Hair follicle dermal papilla cell (primary cell): Measurements from ENCODE around the gene CDHR2. TPM values are rescaled to one million over a fixed set of nuclear protein-coding genes. Genes with fewer than 3 reads are reported as not detected.

Experiments used
- small RNA-seq: library from RNA; depleted of rRNA; stranded (forward); fragments of <200 nt; gene quantifications from one replicate; pipeline ENCODE3, GENCODE V24; 2012
- total RNA-seq: library from RNA; depleted of rRNA; stranded (reverse); fragments of >200 nt; gene quantifications from 2 replicates; pipeline ENCODE4 v1.2.3, GENCODE V29; 2012

Gene CDHR2, protein sequence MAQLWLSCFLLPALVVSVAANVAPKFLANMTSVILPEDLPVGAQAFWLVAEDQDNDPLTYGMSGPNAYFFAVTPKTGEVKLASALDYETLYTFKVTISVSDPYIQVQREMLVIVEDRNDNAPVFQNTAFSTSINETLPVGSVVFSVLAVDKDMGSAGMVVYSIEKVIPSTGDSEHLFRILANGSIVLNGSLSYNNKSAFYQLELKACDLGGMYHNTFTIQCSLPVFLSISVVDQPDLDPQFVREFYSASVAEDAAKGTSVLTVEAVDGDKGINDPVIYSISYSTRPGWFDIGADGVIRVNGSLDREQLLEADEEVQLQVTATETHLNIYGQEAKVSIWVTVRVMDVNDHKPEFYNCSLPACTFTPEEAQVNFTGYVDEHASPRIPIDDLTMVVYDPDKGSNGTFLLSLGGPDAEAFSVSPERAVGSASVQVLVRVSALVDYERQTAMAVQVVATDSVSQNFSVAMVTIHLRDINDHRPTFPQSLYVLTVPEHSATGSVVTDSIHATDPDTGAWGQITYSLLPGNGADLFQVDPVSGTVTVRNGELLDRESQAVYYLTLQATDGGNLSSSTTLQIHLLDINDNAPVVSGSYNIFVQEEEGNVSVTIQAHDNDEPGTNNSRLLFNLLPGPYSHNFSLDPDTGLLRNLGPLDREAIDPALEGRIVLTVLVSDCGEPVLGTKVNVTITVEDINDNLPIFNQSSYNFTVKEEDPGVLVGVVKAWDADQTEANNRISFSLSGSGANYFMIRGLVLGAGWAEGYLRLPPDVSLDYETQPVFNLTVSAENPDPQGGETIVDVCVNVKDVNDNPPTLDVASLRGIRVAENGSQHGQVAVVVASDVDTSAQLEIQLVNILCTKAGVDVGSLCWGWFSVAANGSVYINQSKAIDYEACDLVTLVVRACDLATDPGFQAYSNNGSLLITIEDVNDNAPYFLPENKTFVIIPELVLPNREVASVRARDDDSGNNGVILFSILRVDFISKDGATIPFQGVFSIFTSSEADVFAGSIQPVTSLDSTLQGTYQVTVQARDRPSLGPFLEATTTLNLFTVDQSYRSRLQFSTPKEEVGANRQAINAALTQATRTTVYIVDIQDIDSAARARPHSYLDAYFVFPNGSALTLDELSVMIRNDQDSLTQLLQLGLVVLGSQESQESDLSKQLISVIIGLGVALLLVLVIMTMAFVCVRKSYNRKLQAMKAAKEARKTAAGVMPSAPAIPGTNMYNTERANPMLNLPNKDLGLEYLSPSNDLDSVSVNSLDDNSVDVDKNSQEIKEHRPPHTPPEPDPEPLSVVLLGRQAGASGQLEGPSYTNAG (N-terminal part only)
- total RNA-seq: not detected in 2 replicates

DNA sequence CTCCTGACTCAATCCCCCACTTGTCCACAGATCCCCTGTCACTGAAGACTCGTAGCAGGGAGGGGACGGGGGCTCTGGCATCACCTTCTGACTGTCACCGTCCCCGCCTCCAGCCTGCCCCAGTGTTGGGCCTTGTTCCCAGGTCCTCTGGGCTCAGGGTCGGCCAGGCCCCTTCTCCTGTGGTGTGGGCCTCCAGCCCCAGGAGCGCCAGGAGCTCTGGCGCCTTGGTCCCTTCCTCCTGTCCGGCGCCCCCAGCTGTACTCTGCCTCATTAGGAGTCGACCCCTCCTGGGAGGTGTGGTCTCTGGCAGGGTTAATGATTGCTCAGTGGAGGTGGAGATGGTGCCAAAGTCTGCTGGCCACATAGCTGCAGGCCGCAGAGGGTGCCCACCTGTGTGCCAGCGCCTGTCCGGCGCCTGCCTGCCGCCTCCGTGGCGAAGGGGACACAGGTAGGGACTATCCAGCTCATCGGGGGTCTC lies at the start of gene CDHR2:
Gene CDHR2 (plus strand): TSS at position 376 of the 478 bp plus-strand sequence. CDS start 16,011 bp downstream, outside the sequence.

DNA sequence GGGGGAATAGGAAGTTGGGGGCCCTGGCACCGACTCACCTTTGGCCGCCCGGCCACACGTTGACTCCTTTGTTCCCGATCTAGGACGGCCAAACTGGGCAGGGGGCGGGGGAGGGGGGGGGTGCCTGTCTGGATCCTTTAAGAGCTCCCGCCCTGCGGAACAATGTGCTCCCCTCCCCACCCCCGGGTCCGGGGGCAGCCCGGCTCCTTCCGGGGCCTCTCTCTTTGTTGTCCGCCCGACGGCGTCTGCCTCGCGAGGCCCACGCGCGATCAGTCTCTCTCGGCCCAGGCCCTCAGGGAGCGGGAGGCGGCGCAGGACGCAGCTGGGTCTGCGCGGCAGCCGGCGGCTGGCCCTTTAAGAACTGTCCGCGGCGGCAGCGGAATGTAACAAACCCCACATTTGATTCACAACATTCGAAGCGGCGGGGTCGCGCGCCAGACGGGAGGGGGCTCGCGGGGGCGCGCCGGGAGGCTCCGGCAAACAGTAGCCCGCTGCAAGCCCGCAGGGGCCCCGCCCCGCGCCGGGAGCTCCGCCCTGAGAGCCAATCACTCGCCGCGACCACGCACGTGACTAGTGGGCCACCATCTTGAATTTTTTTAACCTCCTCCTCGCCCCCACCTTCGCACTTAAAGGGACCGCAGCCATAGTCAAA lies 12.1 kb upstream of the CDHR2 start, which contains the start of gene RNF44:
Gene RNF44 (minus strand): TSS at position 501 of the 652 bp plus-strand sequence. CDS start 4,930 bp downstream, outside the sequence.

DNA sequence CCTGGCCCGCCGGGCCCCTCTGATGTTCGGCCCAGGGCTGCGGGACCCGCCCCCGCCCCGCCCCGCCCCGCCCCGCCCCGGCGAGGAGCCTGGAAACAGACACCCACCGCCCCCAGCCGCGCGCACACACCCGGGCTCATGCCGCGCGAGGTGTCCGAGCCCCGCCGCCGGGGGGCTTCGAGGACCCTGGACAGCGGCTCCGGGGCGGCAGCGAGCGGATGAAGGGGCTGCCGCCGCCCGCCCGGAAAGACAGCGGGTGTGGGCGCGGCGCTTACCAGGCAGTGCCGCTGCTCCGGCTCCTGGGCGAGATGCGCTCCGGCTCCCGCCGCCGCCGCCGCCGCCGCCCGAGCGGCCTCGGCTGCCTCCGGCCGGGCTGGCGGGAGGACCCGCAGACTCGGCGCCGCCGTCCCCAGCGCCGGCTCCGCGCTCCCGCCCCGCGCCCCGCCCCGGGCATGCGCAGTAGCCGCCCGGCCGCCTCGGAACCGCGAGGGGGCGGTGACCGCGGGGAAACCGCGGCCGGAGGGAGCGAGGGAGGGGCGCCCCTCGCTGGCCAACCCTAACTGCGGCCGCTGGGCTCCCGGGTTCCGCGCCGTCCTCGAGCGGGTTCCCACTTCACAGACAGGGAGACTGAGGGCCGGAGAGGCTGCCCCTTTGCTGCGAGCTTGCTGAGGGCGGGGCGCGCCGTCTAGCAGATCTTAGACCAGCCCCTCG lies 60.7 kb downstream of the CDHR2 start, which contains the start of gene GPRIN1:
Gene GPRIN1 (minus strand): TSS at position 433 of the 711 bp plus-strand sequence. CDS start 10,322 bp downstream, outside the sequence.

DNA sequence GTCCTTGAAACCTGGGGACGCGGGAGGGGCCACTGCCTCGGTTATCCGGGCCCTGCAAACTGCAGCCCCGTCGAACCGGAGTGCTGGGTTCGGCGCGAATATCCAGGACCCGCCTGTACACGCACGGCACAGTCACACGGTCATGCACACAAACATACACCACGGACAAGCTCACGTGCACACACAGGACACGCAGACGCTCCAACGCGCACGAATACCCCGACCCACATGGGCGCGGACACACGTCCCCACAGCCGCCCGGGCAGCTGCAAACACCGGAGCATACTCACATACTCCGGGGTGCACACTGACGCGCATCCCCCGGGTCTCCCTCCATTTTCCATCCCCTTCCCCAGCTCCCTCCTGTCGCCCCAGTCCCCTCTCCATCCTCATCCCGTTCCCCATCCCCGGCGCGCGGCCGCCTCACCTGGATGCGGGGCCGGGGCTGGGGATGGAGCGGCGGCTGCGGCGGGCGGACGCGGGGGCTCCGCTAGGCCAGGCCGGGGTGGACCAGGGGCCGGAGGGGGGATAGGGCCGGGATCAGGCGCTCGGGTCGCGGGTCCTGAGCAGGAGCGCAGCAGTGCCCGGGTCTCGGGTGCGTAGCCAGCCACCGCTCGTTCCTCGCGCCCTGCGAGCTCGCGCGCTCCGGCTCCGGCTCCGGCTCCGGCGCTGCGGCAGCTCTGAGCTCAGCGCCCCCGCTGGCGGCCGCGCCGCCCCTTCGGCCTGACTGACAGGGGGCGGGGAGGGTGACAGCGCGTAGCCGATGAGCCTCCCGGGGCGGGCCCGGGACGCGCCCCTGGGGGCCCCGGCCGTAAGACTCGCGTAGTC lies 80.9 kb downstream of the CDHR2 start, which contains the start of the genes EIF4E1B and SNCB:
Gene EIF4E1B (plus strand): TSS at position 823 of the 828 bp plus-strand sequence. CDS start 12,113 bp downstream, outside the sequence.
Gene SNCB (minus strand): TSS at position 682 of the 828 bp plus-strand sequence. CDS start 880 bp downstream, outside the sequence.

Small RNA genes within 50 kb of the gene (small RNA-seq; reads per million reads assigned to genes)
- gene MIR4281 (not detected), gene RF00019 (not detected), gene RN7SL684P (not detected)

Other genes with a start within 250 kb of the CDHR2 start
- 132 and 133 TPM in 2 replicates for gene KIAA1191, start 187.6 kb upstream of the CDHR2 start, total RNA-seq
- gene ARL10, start 183.9 kb upstream of the CDHR2 start, total RNA-seq: 14.9 and 18.5 TPM in 2 replicates
- gene NOP16, start 160.7 kb upstream of the CDHR2 start, total RNA-seq: 5.2 and 8.0 TPM in 2 replicates
- 26.0 and 33.0 TPM in 2 replicates for gene HIGD2A, start 160.6 kb upstream of the CDHR2 start, total RNA-seq
- gene CLTB, start 132.8 kb upstream of the CDHR2 start, total RNA-seq: 57.9 and 77.2 TPM in 2 replicates
- gene FAF2, start 101.0 kb upstream of the CDHR2 start, total RNA-seq: 44.6 and 51.4 TPM in 2 replicates
- gene RNF44, start 11.9 kb upstream of the CDHR2 start, total RNA-seq: 2.8 and 5.1 TPM in 2 replicates
- 3.4 and 3.9 TPM in 2 replicates for gene GPRIN1, start 60.8 kb downstream of the CDHR2 start, total RNA-seq
- not detected in 2 replicates for gene SNCB, start 81.2 kb downstream of the CDHR2 start, total RNA-seq
- gene EIF4E1B, start 81.3 kb downstream of the CDHR2 start, total RNA-seq: not detected in 2 replicates
- 35.4 and 38.5 TPM in 2 replicates for gene TSPAN17, start 98.1 kb downstream of the CDHR2 start, total RNA-seq